PC-3 (cell line): Measurements from ENCODE around the gene PPIF. TPM values are rescaled to one million over a fixed set of nuclear protein-coding genes. Genes with fewer than 3 reads are reported as not detected.

Experiments used
- ATAC-seq: fragments of 200-7000 bp; cut with Tn5 transposase; 2 replicates; pipeline ENCODE4 v1.9.1; 2020; ENCODE audit warnings: mild to moderate bottlenecking, moderate library complexity
- BruUV-seq: library from RNA; stranded (reverse); fragments of 400-500 nt; replicated peaks from 2 replicates; lab custom pipeline; 2021; lab: Mats Ljungman, UMichigan
- CTCF ChIA-PET: fragments of 300-600 bp; sonication (Branson Sonifier 250); formaldehyde crosslinking; loops from one replicate; lab custom pipeline; 2022; ENCODE audit warnings: antibody characterized with exemption; lab: Charles Lee
- POLR2A ChIA-PET: fragments of 300-600 bp; sonication (Branson Sonifier 250); formaldehyde crosslinking; loops from one replicate; lab custom pipeline; 2022; ENCODE audit warnings: antibody characterized with exemption; ENCODE audit not compliant: unreplicated experiment; lab: Charles Lee
- DNase-seq: peaks from one replicate; pipeline ENCODE4 v3.0.0-alpha.2; 2015
- H2AFZ ChIP-seq: fragments of 300-600 bp; sonication (generic); 2 replicates; pipeline ENCODE4 v1.6.0; 2016; ENCODE audit warnings: antibody characterized with exemption, low read length
- H3F3A ChIP-seq: fragments of 300-600 bp; sonication (generic); one replicate; pipeline ENCODE4 v1.6.0; 2017; ENCODE audit warnings: antibody characterized with exemption, low read length, control low read depth, mild to moderate bottlenecking; ENCODE audit not compliant: unreplicated experiment
- H3K27ac ChIP-seq: fragments of 300-600 bp; sonication (generic); 2 replicates; pipeline ENCODE4 v1.5.1; 2016; ENCODE audit warnings: mild to moderate bottlenecking, low read length
- H3K27me3 ChIP-seq: fragments of 300-600 bp; sonication (generic); 2 replicates; pipeline ENCODE4 v1.6.1; 2016; ENCODE audit warnings: low read length, mixed read lengths
- H3K36me3 ChIP-seq: fragments of 300-600 bp; sonication (generic); 2 replicates; pipeline ENCODE4 v1.6.1; 2016; ENCODE audit warnings: low read depth, mixed run types, low read length, mixed read lengths
- H3K4me1 ChIP-seq: fragments of 300-600 bp; sonication (generic); 2 replicates; pipeline ENCODE4 v1.5.1; 2016; ENCODE audit warnings: low read length; ENCODE audit not compliant: insufficient read depth
- H3K4me2 ChIP-seq: fragments of 300-600 bp; sonication (generic); 2 replicates; pipeline ENCODE4 v1.6.0; 2016; ENCODE audit warnings: low read length
- H3K4me3 ChIP-seq: fragments of 300-600 bp; sonication (generic); 2 replicates; pipeline ENCODE4 v1.5.1; 2016; ENCODE audit warnings: mild to moderate bottlenecking, low read length, mixed read lengths
- H3K79me2 ChIP-seq: fragments of 300-600 bp; sonication (generic); 2 replicates; pipeline ENCODE4 v1.6.1; 2017; ENCODE audit warnings: low read length, mixed read lengths
- H3K9ac ChIP-seq: fragments of 300-600 bp; sonication (generic); 2 replicates; pipeline ENCODE4 v1.6.0; 2016; ENCODE audit warnings: mild to moderate bottlenecking, low read length
- H3K9me2 ChIP-seq: fragments of 300-600 bp; sonication (generic); replicated peaks from 2 replicates; pipeline ENCODE4 v1.6.1; 2016; ENCODE audit warnings: mixed run types, low read length, mixed read lengths
- H3K9me3 ChIP-seq: fragments of 300-600 bp; sonication (generic); 2 replicates; pipeline ENCODE4 v1.6.1; 2016; ENCODE audit warnings: low read length, mixed read lengths
- H4K20me1 ChIP-seq: fragments of 300-600 bp; sonication (generic); 2 replicates; pipeline ENCODE4 v1.6.1; 2016; ENCODE audit warnings: low read length, mixed read lengths
- EZH2 ChIP-seq: fragments of 300-600 bp; sonication (generic); IDR thresholded peaks from one replicate; pipeline ENCODE4 v1.6.1; 2017; ENCODE audit warnings: antibody characterized with exemption, mild to moderate bottlenecking, low read length; ENCODE audit not compliant: unreplicated experiment
- EZH2phosphoT487 ChIP-seq: fragments of 300-600 bp; sonication (generic); IDR thresholded peaks from 2 replicates; pipeline ENCODE4 v1.6.1; 2018; ENCODE audit warnings: mild to moderate bottlenecking, antibody characterized with exemption, low read length, borderline replicate concordance
- intact Hi-C: fragments of 100-400 bp; cut with micrococcal nuclease; formaldehyde crosslinking; loops from 2 replicates; pipeline ENCODE4 v1.9.0; 2023
- total RNA-seq: library from RNA; depleted of rRNA; stranded (reverse); fragments of >200 nt; gene quantifications from 2 replicates; pipeline ENCODE4 v1.2.3, GENCODE V29; 2014
- TF ChIP-seq, protein P1 (sequence below): fragments of 300-600 bp; sonication (generic); conservative IDR thresholded peaks from 2 replicates; pipeline ENCODE4 v1.5.1; 2017; ENCODE audit warnings: antibody characterized with exemption, low read depth, mild to moderate bottlenecking, low read length

The PPIF gene
- total RNA-seq, 1 experiment from 2014 or later: 381 TPM

DNA sequence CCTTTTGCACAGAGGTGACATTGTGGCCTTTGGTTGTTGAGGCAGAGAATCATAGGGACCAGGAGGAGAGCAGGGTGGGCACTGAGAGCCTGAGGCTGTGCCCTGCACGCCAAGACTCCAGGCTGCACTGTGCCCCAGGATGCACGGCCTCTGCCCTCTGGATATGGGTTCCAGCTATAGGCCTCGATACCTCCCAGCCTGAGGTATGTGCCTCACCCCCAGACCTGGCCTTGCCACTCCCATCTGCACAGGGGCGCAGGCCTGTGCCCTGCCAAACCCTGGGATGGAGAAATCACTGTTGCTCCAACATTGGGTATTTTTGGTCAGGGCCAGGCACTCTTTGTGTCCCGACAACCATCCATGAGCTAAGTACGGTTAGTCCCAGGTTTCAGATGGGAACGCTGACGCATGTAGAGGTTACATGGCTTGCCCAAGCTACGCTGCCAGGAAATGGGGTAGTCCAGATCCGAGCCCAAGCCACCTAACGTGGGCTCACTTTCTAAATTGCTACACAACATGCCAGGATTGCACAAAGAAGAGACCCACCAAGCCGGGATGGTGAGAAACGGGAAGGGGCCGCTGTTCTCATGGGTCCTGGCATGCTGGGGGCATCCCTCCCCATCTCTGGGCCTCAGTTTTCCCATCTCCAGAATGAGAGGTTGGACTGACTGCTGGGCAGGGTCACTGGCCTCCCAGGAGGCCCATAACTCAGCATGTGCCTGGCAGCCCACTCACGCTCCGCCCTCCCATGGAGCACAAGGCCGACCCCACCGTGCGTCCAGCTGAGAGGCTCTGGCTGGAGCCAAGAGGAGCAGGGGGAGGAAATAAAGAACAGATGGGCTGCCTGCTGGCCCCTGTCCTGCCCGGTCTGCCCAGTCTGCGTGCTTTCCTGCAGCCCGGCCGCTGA lies 54.0 kb downstream of the PPIF start:
- TF ChIP-seq EZH2phosphoT487 (no peak), EZH2 (no peak)
- TF ChIP-seq, protein P1, sequence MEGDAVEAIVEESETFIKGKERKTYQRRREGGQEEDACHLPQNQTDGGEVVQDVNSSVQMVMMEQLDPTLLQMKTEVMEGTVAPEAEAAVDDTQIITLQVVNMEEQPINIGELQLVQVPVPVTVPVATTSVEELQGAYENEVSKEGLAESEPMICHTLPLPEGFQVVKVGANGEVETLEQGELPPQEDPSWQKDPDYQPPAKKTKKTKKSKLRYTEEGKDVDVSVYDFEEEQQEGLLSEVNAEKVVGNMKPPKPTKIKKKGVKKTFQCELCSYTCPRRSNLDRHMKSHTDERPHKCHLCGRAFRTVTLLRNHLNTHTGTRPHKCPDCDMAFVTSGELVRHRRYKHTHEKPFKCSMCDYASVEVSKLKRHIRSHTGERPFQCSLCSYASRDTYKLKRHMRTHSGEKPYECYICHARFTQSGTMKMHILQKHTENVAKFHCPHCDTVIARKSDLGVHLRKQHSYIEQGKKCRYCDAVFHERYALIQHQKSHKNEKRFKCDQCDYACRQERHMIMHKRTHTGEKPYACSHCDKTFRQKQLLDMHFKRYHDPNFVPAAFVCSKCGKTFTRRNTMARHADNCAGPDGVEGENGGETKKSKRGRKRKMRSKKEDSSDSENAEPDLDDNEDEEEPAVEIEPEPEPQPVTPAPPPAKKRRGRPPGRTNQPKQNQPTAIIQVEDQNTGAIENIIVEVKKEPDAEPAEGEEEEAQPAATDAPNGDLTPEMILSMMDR: no peak
- POLR2A ChIA-PET: interaction anchor here (0.6 kb wide), 1 partner anchor 1367 kb away, joined by 3 read pairs; no protein-coding TSS in a partner anchor
- no peaks in the 10 kb centered on the region for H3K9me2 ChIP-seq
- intact Hi-C loops: no loop called here
- CTCF ChIA-PET: interaction anchor here (0.6 to 1.2 kb wide), 2 partner anchors 26 to 37 kb away, joined by 3 to 4 read pairs; no protein-coding TSS in a partner anchor
- H3K9me3 ChIP-seq: no peaks in the 10 kb centered on the region
- DNase-seq: no peak
- BruUV-seq: no TSS peak
- H3K27me3 ChIP-seq: no peaks in the 10 kb centered on the region
- H3K27ac ChIP-seq: no peak overlapping the region
- no peaks in the 10 kb centered on the region; the same call in 1 of the 2 replicates for H3K36me3 ChIP-seq
- no peak overlapping the region for H3K9ac ChIP-seq
- H3K79me2 ChIP-seq: no peaks in the 10 kb centered on the region
- no peaks in the 10 kb centered on the region for H4K20me1 ChIP-seq
- H3K4me3 ChIP-seq: no peak overlapping the region
- H3K4me2 ChIP-seq: no peak overlapping the region
- ATAC-seq: no peak
- no peak overlapping the region for H2AFZ ChIP-seq
- H3K4me1 ChIP-seq: peaks cover 28% of the 10 kb centered on the region
- H3F3A ChIP-seq: no peaks in the 10 kb centered on the region

DNA sequence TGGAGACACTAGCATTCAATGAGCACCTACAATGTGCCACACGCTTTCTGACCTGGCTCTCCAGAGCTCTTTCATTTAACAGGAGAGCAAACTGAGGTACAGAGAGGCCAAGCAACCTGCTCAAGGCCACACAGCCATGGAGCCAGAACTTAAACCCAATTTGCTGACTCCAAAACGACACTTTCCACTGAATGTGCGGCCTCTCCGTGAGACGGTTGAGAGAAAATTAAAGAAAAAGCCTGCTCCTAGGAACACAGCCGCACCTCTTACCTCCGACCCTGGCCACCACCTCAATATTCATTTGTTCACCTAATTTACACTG lies 55.3 kb downstream of the PPIF start:
- no peak for DNase-seq
- Histone ChIP-seq H3K36me3 (no peaks in the 10 kb centered on the region; the same call in 1 of the 2 replicates), H4K20me1 (no peaks in the 10 kb centered on the region), H3K79me2 (no peaks in the 10 kb centered on the region), H3K27me3 (no peaks in the 10 kb centered on the region), H3K27ac (no peak overlapping the region), H3K9me2 (no peaks in the 10 kb centered on the region), H3F3A (no peaks in the 10 kb centered on the region), H3K4me3 (no peak overlapping the region), H3K9ac (no peak overlapping the region), H3K4me1 (peaks cover 28% of the 10 kb centered on the region), H3K4me2 (no peak overlapping the region), H2AFZ (no peak overlapping the region), H3K9me3 (no peaks in the 10 kb centered on the region)
- ChIA-PET CTCF (interaction anchor here (0.6 kb wide), 1 partner anchor 75 kb away, joined by 4 read pairs; no protein-coding TSS in a partner anchor), POLR2A (no interaction called here)
- TF ChIP-seq EZH2 (no peak), EZH2phosphoT487 (no peak)
- TF ChIP-seq, protein P1: no peak
- intact Hi-C loops: no loop called here
- no peak for ATAC-seq
- no TSS peak for BruUV-seq
